Stimulated activated CD8-positive, alpha-beta memory T cell treated with anti-CD3 and anti-CD28 coated beads, Interleukin-4, amount 100 ng/mL, for 24 hours (primary cell): Measurements from ENCODE around the gene FBXO21.
"Not testable (repeated sequence)": the region's sequence is repeated elsewhere in the genome, so short reads cannot be mapped to it uniquely, and the experiment has no call there.

ENCODE experiments used
- DNase-seq: peaks from one replicate; pipeline ENCODE4 v3.0.0-alpha.2; 2020; ENCODE audit warnings: low read depth

Gene FBXO21

DNA sequence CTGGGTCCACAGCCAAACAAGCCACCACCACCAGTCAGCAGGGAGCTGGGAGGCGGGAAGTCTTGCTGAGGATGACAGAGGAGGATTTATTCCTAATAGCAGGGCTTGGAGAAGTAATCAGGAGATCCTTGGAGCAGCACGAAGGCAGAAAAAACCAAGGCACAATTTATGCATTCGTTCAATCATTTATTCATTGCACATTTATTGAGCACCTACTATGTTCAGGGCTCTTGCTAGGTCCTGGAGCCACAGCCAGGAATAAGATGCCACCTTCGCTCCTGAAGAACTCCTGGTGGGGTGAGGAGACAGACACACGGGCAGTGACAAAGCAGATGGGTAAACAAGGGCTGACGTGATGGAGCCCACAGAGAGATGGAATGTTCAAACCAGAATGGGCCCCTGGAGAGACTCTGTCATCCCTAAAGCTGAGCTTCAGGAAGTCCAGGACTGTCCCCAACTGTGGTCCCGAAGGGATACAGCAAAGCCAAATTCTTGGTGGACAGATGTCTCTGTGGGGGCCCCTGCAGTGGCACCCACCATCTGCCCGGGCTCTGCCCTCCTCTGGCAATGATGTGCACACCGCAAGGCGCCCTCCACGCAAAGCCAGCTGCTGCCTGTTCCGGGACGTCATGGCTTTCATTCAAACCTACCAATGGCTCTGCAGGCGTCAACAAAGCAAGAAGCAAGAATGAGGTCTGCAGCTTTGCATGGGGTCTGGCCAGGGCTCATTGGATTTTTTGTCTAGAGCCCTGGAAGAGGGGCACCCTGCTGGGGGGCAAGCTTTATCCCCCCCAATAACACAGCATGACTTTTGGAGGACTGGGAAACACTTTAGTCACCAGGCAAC is 88.1 kb downstream of the FBXO21 start:
- no peak for DNase-seq

DNA sequence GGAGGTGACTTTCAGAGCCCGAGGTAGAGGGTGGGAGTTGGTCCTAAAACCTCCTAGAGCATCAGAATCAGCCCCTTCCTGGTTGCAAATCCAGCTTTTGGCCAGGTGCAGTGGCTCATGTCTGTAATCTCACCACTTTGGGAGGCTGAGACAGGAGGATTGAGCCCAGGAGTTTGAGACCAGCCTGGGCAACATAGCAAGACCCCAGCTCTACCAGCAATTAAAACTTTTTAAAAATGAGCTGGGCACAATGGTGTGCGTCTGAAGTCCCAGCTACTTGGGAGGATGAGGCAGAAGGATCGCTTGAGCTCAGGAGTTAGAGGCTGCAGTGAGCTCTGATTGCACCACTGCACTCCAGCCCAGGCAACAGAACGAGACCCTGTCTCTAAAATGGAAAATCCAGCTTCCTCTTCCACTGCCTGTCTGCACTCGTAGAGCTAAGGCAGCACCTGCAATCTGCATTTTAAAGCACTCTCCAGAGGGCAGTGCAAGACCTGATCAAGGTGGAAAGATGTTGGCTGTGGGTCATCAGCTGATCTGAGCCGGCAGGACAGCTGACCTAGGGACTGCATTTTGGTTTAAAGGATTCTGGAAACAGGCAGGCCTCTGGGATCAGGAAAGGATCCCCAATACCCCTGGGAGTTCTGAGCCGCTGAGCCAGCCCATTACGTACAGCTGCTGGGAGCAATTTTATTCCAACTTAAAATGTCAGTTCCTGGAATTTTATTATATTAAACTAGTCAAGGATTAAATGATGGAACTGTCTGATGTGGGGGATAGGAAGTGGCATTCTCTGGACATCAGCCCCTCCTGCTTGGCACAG is 89.2 kb downstream of the FBXO21 start:
- DNase-seq: no peak

DNA sequence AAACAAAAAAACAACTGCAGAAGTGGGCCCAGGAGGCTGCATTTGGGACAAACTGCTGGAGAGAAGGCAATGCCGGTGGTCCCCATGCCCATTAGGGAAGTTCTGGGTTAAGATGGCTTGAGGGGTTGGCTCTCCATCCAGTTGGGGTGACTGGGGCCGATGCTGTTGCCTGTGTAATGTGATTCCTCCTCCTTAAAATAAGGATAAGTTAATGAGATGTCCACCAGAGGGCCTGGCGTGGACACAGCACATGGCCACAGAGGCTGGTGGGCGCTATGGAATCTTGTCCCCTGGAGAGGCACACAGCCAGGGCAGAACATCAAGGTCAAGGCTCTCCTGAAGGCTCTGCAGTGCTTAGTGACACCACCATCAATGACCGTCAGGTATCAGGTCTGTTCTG is 90.0 kb downstream of the FBXO21 start:
- DNase-seq: no peak

DNA sequence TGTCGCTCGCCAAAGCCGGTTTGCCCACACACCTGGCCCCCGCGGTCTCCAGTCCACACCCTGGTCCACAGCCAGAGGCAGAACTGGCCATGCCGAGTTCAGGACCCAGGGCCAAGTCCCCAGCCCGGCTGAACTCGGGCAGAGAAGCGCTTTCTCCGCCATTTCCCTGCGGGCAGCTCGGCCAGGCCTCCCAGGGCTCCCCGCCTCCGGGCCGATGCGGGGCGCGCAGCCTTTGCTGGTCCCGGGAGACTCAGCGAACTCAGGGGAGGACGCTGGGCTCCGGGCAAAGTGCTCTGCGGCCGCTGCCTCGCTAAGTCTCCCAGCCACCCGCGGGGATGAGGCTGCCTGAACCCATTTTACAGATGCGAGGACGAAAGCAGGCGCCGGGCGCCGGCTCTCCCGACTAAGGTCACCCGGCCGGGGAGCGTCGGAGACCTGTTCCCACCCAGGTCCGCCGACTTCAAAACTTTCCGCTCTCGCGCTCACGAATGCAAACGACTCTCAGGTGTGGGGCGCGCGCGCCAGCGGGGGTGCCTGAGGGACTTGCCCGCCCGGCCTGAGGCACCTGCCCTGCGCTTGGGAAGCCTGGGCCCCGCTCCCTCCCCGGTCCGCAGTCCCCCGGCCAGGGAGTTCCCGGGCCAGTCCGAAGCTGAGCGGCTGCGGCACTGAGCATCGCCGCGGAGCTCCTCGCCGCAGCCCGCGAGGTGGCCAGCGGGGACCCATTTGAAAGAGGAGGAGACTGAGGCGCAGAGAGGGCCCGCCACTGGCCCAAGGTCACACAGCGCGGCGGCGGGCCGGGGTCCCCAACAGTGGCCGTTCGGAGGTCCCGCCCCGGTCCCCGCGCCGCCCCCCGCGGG is 91.7 kb downstream of the FBXO21 start:
- no peak for DNase-seq

DNA sequence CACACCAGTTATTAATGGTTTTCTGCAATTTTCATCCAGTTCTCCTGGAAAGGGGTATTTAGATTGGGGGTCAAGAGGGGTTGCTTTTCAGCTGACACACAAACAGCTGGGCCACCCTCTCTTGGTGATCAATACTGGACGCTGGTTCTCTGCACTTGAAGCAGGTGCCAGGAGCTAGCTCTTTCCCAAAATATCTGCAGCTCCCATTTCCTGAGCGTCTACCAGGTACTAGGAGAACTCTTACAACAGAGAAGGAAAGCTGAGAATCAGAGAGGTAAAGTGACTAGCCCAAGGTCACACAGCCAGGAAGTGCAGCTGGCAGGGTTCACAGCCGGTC is 92.3 kb downstream of the FBXO21 start:
- no peak for DNase-seq

DNA sequence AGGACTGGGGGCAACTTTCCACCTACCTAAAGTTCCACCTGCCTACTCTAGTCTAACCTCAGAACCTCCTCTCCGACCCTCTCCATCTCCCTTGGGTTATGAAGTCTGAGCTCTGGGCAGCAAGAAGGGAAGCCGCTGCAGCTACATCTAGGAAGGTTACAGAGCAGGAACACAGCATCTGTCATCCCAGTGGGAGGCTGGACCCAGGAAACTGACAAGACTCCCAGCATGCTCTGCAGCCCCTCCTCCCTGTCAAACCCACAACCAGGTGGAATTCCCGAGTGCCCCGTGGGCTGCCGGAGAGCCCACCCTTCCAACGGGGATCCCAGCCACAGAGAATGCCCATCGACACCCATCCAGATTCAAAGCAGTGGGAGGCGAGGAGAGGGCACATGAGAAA is 93.1 kb downstream of the FBXO21 start:
- no peak for DNase-seq

DNA sequence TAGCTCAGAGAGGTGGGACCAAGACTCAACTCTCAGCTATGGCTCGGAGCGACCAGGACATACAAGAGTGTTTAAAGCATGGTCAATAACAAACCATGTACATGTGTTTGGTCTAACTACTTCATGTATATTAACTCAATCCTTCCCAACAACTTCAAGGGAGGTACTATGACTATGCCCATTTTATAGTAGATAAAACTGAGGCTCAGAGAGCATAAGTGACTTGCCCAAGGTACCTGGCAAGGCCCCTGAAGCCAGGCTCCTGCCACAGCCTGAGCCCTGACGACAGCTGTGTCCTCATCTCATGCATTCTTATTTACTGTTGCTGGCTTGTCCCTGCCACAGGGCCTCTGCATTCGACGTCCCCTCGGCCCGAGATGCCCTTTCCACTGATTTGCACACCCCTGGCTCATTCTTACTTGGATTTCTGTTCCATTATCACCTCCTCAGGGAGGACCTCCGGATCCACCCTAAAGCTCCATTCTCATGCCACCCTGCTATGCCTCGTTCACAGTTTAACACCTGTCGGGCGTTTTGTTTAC is 93.7 kb downstream of the FBXO21 start:
- no peak for DNase-seq

DNA sequence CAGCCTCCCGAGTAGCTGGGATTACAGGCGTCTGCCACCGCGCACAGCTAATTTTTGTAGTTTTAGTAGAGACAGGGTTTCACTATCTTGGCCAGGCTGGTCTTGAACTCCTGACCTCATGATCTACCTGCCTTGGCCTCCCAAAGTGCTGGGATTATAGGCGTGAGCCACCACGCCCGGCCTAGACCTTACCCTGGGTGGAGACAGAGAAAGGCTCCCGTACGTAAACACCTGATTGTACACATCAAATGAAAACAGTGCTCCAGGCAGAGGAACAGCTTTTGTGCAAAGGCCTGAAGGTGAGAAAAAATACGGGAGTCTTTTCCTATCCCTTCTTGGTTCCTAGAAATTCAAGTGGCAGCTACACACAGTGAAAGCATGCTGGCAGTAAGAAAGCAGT is 95.1 kb downstream of the FBXO21 start:
- not testable (repeated sequence) for DNase-seq

DNA sequence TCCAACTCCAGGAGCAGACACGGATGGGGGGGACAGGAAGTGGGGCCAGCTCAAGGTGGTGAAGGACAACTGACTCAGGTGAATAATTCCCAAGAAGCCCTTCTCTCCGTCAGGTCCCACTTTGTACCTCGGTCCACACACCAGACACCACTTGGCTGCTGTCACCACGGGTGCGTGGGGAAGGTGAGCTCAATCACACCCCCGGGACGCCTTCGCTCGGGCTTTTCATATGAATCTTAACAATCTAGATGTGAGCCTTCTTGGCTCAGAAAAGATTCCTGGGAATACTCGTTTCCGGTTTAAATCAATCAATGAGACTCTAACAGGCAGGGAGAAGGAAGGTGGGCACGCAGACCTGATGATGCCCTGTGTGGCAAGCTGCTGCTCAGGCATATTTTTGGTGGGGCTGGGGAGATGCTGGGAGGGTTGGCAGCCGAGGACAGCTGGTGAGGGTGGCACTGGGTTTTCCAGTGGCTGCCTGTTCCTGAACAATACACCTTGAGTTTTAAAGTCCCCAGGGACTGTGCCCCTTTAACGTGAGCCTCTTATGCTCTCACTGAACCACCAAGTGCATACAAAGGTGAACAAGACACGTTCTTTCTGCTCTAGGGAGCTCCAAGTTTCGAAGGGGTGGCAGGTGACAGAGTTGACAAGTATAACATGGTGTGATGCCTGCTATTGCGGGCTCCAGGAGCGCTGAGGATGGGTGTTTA is 96.2 kb downstream of the FBXO21 start:
- no peak for DNase-seq

DNA sequence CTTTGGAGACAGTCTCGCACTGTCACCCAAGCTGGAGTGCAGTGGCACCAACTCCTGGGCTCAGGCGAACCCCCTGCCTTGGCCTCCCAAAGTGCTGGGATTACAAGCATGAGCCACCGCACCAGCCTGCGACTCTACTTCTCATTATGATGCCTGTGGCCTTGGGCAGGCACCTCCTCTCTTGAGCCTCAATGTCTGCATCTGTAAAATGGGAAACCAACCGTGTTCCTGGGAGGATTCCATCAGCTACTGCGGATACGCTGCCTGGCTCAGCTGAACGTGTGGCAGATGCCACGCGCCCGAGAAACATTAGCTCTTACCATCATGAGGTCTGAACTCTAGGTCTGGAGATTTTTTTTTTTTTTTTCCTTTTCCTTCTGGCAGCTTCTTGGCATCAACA is 96.8 kb downstream of the FBXO21 start:
- no peak for DNase-seq

DNA sequence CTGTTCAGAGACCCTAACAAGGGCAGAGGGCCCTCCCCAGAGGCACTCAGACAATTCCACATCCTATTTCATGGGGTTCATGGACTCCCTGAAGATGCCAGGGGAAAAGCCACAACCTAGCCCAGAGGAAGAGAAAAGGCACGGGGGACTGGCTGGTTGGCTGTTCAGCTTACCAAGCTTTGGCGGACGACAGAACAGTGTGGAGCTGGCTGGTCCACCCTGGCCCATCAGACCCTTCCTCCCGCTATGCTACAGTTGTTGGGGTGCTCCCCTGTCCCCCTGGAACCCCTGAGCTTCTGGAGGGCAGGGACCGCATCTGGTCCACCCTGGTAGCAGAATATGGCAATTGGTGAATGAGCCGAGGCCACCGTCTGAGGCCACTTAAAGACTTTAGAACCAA is 97.4 kb downstream of the FBXO21 start:
- no peak for DNase-seq

DNA sequence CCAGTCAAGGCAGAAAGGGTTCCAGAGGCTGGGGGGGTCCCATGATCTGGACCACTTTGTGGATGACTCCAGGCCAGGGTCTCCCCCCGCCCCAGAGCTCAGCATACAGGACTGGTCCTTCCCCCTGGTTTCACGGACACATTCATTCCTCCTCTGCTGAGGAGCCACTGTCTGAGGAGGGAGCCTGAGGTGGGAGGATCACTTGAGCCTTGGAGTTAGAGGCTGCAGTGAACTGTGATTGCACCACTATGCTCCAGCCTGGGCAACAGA is 97.8 kb downstream of the FBXO21 start:
- no peak for DNase-seq
